Left kidney (tissue), 8 donors: Measurements from ENCODE around the gene ANGPTL8. TPM values are rescaled to one million over a fixed set of nuclear protein-coding genes. Genes with fewer than 3 reads are reported as not detected.

Experiments used
- DNase-seq: peaks from one replicate; pipeline ENCODE4 v3.0.0-alpha.2; 2013
- long read RNA-seq, 8 donors: transcript quantifications; one replicate each; lab custom pipeline, GENCODE V29; 2026
- polyA plus RNA-seq: library from polyadenylated mRNA; unstranded; fragments of 120-200 nt; gene quantifications from one replicate; pipeline ENCODE4 v1.2.1, GENCODE V29; 2013; ENCODE audit not compliant: insufficient read length

The ANGPTL8 gene
- polyA plus RNA-seq = 0.62 TPM
- long read RNA-seq, donor 1 = 0 reads
- long read RNA-seq, donor 2 = 0 reads
- long read RNA-seq, donor 3 = 0 reads
- long read RNA-seq, donor 4 = 0 reads
- long read RNA-seq, donor 5 = 0 reads
- long read RNA-seq, donor 6 = 0 reads
- long read RNA-seq, donor 7 = 0 reads
- long read RNA-seq, donor 8 = 0 reads

- DNase-seq = no peak
Measured at GRCh38 chr19:11239377-11240000, at the start of gene ANGPTL8. Gene ANGPTL8, plus strand, starts transcription at chr19:11239619. Its CDS starts 19 bp downstream, at chr19:11239638.

- DNase-seq = no peak
Measured at GRCh38 chr19:11190501-11190900, 48.9 kb upstream of the ANGPTL8 start.

GRCh38 chr19:11191273-11191755 is 48.1 kb upstream of the ANGPTL8 start:
- DNase-seq = no peak

- DNase-seq = no peak
Measured at GRCh38 chr19:11191934-11192333, 47.5 kb upstream of the ANGPTL8 start.

GRCh38 chr19:11192957-11193939 is 46.2 kb upstream of the ANGPTL8 start:
- no peak for DNase-seq

- DNase-seq = no peak
Measured at GRCh38 chr19:11194173-11194572, 45.2 kb upstream of the ANGPTL8 start.

- no peak for DNase-seq
Measured at GRCh38 chr19:11194656-11195558, 44.5 kb upstream of the ANGPTL8 start.

- DNase-seq = no peak
Measured at GRCh38 chr19:11195681-11196080, 43.7 kb upstream of the ANGPTL8 start.

- DNase-seq = no peak
Measured at GRCh38 chr19:11196406-11197287, 42.8 kb upstream of the ANGPTL8 start.

- DNase-seq = peak; percentile 80
Measured at GRCh38 chr19:11197291-11198174, 41.9 kb upstream of the ANGPTL8 start, which contains the start of gene KANK2. Gene KANK2, minus strand, starts transcription at chr19:11197545. Its CDS starts 3,034 bp downstream, at chr19:11194511.

- no peak for DNase-seq
Measured at GRCh38 chr19:11198175-11198534, 41.3 kb upstream of the ANGPTL8 start.

GRCh38 chr19:11198769-11199424 is 40.5 kb upstream of the ANGPTL8 start:
- no peak for DNase-seq

GRCh38 chr19:11199517-11199916 is 39.9 kb upstream of the ANGPTL8 start:
- no peak for DNase-seq

GRCh38 chr19:11200015-11200574 is 39.3 kb upstream of the ANGPTL8 start:
- no peak for DNase-seq

- DNase-seq = no peak
Measured at GRCh38 chr19:11200931-11201330, 38.5 kb upstream of the ANGPTL8 start.

- no peak for DNase-seq
Measured at GRCh38 chr19:11201791-11202190, 37.6 kb upstream of the ANGPTL8 start.

GRCh38 chr19:11202488-11203193 is 36.8 kb upstream of the ANGPTL8 start:
- DNase-seq = no peak
